A673 (cell line): ENCODE measurements around the gene CEP41. TPM values are rescaled to one million over a fixed set of nuclear protein-coding genes. Genes with fewer than 3 reads are reported as not detected.

Experiments used
- BruUV-seq: library from RNA; stranded (reverse); fragments of 400-500 nt; replicated peaks from 2 replicates; lab custom pipeline; 2021; lab: Mats Ljungman, UMichigan
- CTCF ChIA-PET: fragments of 300-600 bp; sonication (Branson Sonifier 250); formaldehyde crosslinking; loops from one replicate; lab custom pipeline; 2022; ENCODE audit warnings: antibody characterized with exemption; lab: Charles Lee
- POLR2A ChIA-PET: fragments of 300-600 bp; sonication (Branson Sonifier 250); formaldehyde crosslinking; loops from one replicate; lab custom pipeline; 2022; ENCODE audit warnings: antibody characterized with exemption; ENCODE audit not compliant: low non-redundant PET; lab: Charles Lee
- DNase-seq: peaks from one replicate; pipeline ENCODE4 v3.0.0-alpha.2; 2015; ENCODE audit warnings: low spot score
- H3K27ac ChIP-seq: fragments of 200-600 bp; sonication (generic); 2 replicates; pipeline ENCODE4 v1.5.1; 2016; ENCODE audit warnings: mixed run types, low read depth, mild to moderate bottlenecking, mixed read lengths, antibody characterized with exemption, low read length; ENCODE audit not compliant: poor library complexity, severe bottlenecking
- H3K27me3 ChIP-seq: fragments of 200-600 bp; sonication (generic); replicated peaks from 2 replicates; pipeline ENCODE4 v1.6.1; 2017; ENCODE audit warnings: mixed run types, low read depth, mild to moderate bottlenecking, mixed read lengths, antibody characterized with exemption, low read length; ENCODE audit not compliant: insufficient read depth, poor library complexity
- H3K36me3 ChIP-seq: fragments of 200-600 bp; sonication (generic); 2 replicates; pipeline ENCODE4 v1.6.1; 2016; ENCODE audit warnings: mixed run types, mild to moderate bottlenecking, mixed read lengths, antibody characterized with exemption, low read length; ENCODE audit not compliant: insufficient read depth, poor library complexity, severe bottlenecking
- H3K4me1 ChIP-seq: fragments of 200-600 bp; sonication (generic); 2 replicates; pipeline ENCODE4 v1.6.1; 2017; ENCODE audit warnings: mixed run types, mild to moderate bottlenecking, mixed read lengths, antibody characterized with exemption, low read length; ENCODE audit not compliant: insufficient read depth, poor library complexity, severe bottlenecking
- H3K4me3 ChIP-seq: fragments of 200-600 bp; sonication (generic); 2 replicates; pipeline ENCODE4 v1.5.1; 2016; ENCODE audit warnings: low read depth, mixed run types, mild to moderate bottlenecking, mixed read lengths, low read length; ENCODE audit not compliant: poor library complexity, severe bottlenecking
- H3K9me3 ChIP-seq: fragments of 200-600 bp; sonication (generic); 2 replicates; pipeline ENCODE4 v1.6.1; 2016; ENCODE audit warnings: mixed run types, low read depth, mild to moderate bottlenecking, mixed read lengths, antibody characterized with exemption, low read length; ENCODE audit not compliant: poor library complexity, severe bottlenecking
- CTCF ChIP-seq: fragments of 300-800, 200-600 bp; sonication (generic); conservative IDR thresholded peaks from 2 replicates; pipeline ENCODE4 v1.5.1; 2017; ENCODE audit warnings: low read depth, mild to moderate bottlenecking, antibody characterized with exemption, low read length, moderate library complexity, mixed read lengths
- EZH2 ChIP-seq: fragments of 200-600 bp; sonication (generic); IDR thresholded peaks from 2 replicates; pipeline ENCODE4 v1.6.1; 2017; ENCODE audit warnings: borderline replicate concordance, low read depth, mild to moderate bottlenecking, mixed read lengths, antibody characterized with exemption, low read length; ENCODE audit not compliant: poor library complexity, severe bottlenecking
- intact Hi-C: fragments of 100-400 bp; cut with micrococcal nuclease; formaldehyde crosslinking; loops from one replicate; pipeline ENCODE4 v1.10.0; 2022; ENCODE audit not compliant: unreplicated experiment
- total RNA-seq: library from RNA; stranded (reverse); gene quantifications from 2 replicates; pipeline ENCODE4 v1.2.3, GENCODE V29; 2021

Gene CEP41
- total RNA-seq, 1 experiment from 2014 or later = 25.7 TPM

GRCh38 chr7:130379921-130380860 is 60.6 kb downstream of the CEP41 start, which contains the start of gene CPA1:
CPA1 (plus strand) TSS chr7:130380494; CDS start chr7:130380521, 27 bp downstream.
- CTCF ChIA-PET = no interaction called here
- H3K27me3 ChIP-seq = no peaks in the 10 kb centered on the region
- TF ChIP-seq CTCF = no peak
- no peak for TF ChIP-seq EZH2
- no peak for DNase-seq
- no peaks in the 10 kb centered on the region for H3K9me3 ChIP-seq
- intact Hi-C loops = no loop called here
- H3K27ac ChIP-seq = no peak within 1 kb of the TSS
- H3K4me3 ChIP-seq = no peak within 1 kb of the TSS
- no TSS peak for BruUV-seq
- no peaks in the 10 kb centered on the region for H3K36me3 ChIP-seq
- POLR2A ChIA-PET = no interaction called here
- no peaks in the 10 kb centered on the region for H3K4me1 ChIP-seq

DNA sequence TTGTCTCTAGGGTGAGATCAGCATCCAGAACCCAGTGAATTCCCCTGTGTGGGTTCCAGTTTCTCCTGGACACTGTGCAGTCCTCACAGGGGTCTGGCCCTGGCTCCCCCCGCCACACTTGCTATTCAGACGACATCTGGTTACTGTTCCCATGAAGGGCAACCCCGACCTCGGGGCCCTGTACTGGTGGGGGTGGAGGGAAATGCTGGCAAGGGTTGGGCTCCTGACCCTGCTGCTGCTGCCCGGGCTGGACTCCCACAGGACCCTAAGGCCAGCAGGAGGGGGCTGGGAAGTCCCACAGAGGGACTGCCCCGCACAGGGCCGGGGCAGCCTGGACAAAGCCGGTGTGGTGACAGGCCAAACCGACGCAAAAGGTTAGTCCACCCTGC is 61.3 kb downstream of the CEP41 start:
- CTCF ChIA-PET = no interaction called here

GRCh38 chr7:130379019-130379418 is 61.8 kb downstream of the CEP41 start:
- ChIA-PET POLR2A (no interaction called here), CTCF (no interaction called here)
- BruUV-seq = no TSS peak
- no peak overlapping the region for H3K27ac ChIP-seq
- TF ChIP-seq CTCF = no peak
- no peak for TF ChIP-seq EZH2
- no peak overlapping the region for H3K4me3 ChIP-seq
- intact Hi-C loops = no loop called here
- no peaks in the 10 kb centered on the region for H3K36me3 ChIP-seq
- H3K4me1 ChIP-seq = no peaks in the 10 kb centered on the region
- no peaks in the 10 kb centered on the region for H3K9me3 ChIP-seq
- DNase-seq = no peak
- H3K27me3 ChIP-seq = no peaks in the 10 kb centered on the region

More for the DNA sequence above, 61.3 kb downstream of the CEP41 start:
- intact Hi-C loops = no loop called here
- DNase-seq = no peak
- H3K36me3 ChIP-seq = no peaks in the 10 kb centered on the region
- no peak overlapping the region for H3K4me3 ChIP-seq
- no peaks in the 10 kb centered on the region for H3K4me1 ChIP-seq
- TF ChIP-seq CTCF (no peak), EZH2 (no peak)
- H3K9me3 ChIP-seq = no peaks in the 10 kb centered on the region
- POLR2A ChIA-PET = no interaction called here
- BruUV-seq = no TSS peak
- H3K27ac ChIP-seq = no peak overlapping the region
- H3K27me3 ChIP-seq = no peaks in the 10 kb centered on the region
